HG03196 (cell line): ENCODE results near the gene HTRA3.
"Not testable (repeated sequence)": the region's sequence is repeated elsewhere in the genome, so short reads cannot be mapped to it uniquely, and the experiment has no call there.

Experiments
- ATAC-seq: cut with Tn5 transposase; IDR thresholded peaks from one replicate; pipeline ENCODE4 v1.9.1; 2021; ENCODE audit not compliant: unreplicated experiment

Gene HTRA3

DNA sequence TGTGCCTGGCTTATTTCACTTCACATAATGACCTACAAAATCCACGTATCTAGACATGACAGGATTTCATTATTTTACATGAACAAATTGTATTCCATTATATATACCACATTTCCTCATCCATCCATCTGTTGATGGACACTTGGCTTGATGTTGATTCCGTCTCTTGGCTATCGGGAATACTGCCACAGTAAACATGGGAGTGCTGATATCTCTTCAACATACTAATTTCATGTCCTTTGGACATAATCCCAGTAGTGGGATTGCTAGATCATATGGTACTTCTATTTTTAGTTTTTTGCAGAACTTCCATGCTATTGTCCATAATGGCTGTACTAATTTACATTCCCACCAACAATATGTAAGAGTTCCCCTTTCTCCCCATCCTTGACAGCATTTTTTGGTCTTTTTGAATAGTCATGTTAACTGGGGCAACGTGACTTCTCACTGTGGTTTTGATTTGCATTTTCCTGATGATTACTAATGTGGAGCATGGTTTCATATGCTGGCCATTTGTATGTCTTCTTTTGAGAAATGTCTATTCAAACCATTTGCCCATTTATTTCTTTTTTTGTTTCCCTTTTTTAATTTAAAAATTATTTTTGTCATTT lies 68.9 kb downstream of the HTRA3 start:
- ATAC-seq = no peak

DNA sequence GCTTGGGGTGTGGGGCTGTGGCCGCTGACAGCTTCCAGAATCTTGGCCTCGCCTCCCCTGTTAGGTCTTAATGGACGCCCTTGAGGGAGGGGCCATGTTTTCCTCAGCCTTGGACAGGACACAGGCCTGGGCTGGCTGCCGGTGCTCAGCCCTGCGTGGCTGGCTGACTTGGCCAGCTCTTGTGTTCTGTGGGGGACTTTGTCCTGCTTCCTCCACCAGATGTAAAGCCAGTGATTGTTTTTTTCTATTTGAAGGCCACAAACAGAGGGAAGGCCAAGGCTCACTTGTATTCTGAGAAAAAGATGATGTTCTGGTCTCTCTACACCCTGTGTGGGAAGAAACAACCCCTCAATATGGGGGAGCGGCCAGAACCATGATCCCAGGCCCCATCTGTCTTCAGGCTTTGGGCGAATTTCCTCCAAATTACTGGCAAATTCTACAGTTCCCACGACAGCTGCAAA lies 71.3 kb downstream of the HTRA3 start:
- ATAC-seq = no peak

DNA sequence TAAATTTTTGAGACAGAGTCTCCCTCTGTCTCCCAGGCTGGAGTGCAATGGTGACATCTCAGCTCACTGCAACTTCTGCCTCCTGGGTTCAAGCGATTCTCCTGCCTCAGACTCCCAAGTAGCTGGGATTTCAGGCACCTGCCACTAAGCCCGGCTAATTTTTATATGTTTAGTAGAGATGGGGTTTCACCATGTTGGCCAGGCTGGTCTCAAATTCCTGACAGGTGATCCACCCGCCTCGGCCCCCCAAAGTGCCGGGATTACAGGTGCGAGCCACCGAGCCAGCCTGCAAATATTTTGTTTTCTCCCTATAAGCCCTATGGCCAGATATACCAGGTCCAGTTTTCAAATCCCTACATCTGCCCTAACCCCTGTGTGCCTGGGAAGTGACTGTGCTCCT lies 71.7 kb downstream of the HTRA3 start:
- ATAC-seq = not testable (repeated sequence)

DNA sequence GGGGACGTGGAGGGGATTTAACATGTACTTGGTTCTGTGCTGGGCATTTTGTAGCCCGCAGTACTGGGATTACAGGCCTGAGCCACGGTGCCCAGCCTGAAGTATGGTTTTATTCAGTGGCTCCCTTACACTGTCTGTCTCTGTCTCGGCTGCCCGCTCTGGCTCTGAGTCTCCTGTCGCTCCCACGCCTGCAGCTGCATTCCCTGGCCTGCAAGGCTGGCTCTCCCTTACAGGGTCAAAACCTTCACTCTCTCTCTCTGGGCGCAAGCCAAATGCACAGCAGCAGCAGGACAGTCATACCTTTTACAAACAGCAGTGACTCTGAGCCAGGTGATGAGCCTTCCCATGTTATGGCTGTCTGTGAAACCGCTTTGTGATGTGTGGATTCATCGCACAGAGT lies 72.1 kb downstream of the HTRA3 start:
- no peak for ATAC-seq

DNA sequence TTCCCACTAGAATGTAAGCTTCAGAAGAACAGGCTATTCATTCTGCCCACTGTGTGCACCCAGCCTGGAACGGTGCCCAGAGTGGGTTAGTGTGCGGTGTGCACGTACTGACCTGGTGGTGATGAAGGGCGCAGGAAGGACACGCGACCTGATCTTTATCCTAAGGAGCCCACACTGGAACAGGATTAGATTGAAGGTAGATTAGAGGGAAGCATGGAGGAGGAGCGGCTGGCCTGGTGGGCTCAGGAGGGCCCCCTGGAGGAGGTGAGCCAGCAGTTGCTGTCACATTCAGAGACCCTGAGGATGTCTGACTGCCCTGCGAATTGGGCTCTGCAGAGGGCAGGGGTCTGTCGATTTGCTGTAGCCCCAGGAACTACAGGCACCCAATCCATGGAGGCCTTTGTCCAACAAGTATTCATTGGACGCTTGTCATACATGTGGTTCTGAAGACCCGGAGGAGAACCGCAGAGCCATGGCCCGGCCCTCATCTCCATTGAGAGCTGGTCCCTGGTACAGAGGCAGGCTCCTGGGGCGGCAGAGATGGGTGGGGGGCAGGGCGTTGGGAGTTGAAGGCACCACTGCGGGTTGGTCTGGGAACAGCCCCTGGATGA lies 73.2 kb downstream of the HTRA3 start:
- ATAC-seq = no peak

DNA sequence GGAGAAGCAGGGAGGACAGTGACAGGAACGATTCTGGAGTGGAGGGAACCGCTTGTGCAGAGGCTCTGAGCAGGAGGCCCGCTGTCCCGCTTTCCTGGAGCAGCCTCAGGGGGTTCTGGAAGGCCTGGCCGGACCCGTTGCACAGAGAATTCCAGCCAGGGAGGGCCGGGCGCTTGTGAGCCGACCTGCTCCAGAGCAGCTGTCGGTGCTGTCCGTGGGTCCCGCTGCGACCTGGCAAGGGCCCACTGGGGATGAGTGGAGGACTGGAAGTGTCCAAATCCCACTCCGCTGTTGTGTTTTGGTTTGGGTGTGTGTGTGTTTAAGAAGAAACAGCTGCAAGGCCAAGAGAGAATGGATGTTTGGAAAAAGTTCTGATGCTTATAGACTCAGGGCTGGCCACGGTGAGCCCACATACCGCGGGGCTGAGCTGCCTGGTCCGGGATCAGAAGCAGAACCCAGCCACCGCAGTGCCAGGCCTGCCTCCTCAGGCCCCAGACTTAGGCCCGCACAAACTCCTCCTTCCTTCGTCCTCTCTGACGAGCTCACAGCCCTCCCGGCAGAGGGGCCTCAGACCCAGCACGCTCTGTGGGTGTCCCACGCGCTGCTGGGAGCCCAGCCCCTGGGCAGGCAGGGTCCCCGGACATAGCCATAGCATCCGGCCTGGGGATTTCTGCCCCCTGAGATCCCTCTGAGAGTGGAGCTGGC lies 73.9 kb downstream of the HTRA3 start:
- no peak for ATAC-seq

DNA sequence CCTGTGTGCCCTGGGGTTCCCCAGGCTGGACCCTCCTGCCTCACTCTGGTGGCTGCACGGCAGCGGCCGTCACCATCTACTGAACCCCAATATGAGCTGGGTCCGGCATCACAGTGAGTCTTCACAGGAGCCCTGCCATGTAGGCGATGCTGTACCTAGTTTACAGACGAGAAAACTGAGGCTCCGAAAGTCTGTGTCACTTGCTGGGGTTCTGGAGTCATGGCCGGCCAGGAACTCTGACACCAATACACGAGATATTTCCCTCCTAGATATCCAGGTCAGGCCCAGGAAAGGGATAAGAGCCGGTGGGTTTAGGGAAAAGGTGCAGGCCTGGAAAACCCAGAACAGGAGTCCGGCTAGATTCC lies 74.4 kb downstream of the HTRA3 start:
- ATAC-seq = no peak

DNA sequence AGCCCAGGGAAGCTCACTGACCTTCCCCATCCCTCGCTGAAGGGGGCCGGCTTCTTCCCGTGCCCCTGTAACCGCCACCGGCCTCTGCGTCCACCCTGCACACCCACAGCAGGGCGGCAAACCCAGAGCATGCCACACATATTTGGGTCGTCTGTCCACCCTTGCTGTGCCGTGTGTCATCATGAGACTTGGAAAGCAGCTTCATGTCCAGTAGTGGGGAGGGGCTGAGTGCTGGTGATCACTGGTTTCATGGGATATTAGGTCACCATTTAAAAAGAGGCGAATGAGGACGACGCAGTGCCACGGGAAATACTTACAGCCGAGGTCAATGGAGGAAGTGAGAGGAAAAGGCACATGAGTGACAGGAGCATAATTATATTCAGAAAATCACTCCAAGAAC lies 74.8 kb downstream of the HTRA3 start:
- ATAC-seq = no peak

DNA sequence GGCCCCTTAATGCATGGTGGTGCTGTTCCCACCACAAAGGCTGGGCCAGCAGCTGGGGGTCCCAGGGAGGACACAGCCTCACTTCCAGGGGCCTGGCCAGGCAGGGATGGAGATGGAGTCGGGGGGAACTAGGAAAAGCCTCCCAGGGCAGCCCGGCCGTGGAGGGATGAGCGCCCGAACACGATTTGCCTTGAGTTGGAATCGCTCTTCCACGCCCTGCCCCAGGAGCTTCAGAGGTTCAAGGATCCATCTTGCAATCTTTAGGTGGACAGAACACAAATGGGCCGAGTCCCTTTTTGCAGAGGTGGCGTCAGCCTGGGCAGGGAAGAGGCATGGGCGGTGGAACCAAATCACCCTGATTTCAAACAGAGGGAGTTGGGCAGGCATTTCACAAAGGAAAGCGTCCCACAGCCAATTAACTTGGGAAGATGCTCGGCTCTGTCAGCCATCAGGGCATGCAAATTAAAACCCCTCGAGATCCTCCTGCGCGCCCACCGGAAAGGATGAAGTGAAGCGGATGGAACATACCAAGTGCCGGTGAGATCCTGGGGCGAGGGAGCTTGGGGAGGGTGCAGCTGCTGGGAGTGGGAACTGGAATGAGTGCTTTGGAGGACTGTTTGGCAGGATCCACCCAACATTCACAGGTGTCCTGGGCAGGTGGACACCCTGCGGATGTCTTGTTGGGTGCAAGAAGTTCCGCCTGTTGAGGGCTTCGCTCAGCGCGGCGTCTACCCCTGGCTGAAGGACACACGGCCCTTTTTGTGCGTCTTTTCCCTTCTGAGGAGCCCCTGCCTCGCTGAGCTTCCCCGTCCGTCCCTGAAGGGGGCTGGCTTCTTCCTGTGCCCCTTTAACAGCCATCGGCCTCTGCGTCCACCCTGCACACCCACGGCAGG lies 75.7 kb downstream of the HTRA3 start:
- ATAC-seq = no peak

DNA sequence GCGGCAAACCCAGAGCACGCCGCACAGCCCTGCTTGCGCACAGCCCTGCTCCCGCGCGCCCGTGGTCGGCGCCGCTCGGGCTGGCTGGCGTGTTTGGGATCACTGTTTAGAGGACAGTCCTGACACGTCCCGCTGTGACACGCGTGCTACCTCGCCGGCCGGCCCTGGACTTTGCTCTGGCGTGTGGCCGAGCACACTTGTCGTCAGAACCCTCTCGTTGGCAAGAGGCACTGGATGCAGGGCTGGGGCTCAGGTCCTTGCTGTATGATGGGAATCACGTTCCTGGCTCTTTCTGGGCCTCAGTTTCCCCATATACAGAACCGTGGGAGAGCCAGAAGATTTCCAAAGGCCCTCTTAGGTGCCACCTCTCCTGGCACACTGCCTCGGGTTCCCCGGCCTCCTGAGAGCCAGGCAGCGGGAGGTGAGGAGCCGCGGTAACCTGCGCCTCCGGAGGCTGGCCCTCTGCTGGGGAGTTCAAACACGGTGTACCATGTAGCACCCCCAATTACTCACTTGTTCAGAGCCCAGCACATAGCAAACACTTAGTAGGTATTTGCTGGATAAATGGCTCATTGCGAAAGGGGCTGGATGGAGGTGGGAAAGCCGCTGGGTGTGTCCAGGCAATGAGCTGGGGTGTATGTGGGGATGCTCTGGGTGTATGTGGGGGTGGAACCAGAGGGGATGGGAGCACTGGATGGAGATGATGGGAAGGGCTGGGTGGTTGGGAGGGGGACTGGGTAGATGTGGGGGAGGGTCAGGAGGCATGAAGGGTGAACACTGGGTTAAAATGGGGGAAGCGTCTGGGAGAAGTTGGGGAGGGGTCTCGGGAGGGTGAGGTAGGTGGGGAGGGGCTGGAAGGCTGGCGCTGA lies 76.6 kb downstream of the HTRA3 start:
- no peak for ATAC-seq

DNA sequence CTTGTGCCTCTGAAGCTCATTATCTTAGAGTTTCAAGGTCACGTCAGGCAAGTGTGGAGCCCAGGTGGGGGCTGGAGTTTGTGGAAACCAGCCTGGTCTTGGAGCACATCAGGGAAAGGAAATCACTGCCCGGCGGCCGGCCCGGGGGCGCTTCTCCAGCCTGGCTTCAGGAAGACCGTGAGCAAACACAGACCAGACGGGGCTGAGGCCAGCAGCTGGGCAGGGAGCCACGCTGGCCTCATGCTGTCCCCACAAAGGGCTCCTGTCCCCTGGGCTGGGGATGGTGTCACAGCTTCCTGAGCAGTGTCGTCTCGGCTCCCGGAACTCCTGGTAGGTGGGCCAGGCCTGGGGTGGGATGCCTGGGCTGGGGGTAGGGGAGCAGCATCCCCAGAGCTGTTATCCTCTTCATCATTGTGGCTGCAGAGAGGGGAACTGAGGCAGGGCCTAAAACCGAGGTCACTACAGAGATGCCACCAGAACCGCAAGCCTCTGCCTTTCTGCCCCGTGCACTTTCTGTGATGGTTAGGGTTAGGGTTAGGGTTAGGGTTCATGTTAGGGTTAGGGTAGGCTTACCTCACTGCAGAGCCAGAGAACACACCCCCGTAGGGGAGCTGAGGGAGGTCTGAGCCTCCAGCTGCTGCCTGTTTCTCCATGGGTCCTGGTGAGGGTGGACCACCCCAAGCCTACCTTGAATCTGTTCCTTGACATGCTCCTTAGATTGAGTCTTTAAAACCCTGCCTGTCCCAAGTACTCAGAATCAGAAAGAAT lies 77.5 kb downstream of the HTRA3 start:
- ATAC-seq = no peak

DNA sequence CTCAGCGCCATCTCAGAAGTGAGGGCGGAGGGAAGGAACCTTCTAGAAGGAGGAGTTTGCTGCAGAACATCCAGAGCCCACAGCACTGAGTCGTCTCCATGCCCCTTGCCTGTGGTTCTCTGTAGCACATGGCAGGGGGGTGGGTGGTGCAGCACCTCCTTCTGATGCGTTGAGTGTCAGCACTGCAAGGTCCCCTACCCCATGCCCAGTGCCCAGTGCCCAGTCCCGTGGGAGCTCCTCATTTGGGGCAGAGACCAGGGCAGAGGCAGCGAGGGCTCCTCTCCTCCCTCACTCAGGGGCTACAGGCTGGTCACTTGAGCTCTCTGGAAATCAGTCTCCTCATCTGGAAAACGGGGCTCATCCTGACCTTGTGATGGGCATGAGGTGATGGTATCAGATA lies 78.1 kb downstream of the HTRA3 start:
- ATAC-seq = no peak

DNA sequence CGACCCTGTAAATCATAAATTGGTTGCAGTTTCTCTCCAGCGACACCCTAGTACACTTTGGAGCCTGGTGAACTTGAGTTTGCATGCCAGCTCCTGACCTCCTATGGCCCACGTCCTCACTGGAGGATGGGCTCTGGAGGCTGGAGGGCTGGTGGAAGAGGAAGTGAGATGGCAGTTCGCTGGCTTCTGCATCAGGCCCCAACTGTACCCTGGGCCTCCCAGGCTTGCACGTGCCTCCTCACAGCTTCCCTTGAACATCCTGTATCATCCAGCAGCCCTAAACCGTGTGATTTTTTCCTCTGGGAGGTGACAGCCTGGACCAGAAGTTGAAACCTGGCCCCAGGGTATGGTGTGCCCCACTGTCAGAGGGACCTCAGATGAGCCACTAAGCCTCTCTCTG lies 78.5 kb downstream of the HTRA3 start:
- ATAC-seq = no peak

DNA sequence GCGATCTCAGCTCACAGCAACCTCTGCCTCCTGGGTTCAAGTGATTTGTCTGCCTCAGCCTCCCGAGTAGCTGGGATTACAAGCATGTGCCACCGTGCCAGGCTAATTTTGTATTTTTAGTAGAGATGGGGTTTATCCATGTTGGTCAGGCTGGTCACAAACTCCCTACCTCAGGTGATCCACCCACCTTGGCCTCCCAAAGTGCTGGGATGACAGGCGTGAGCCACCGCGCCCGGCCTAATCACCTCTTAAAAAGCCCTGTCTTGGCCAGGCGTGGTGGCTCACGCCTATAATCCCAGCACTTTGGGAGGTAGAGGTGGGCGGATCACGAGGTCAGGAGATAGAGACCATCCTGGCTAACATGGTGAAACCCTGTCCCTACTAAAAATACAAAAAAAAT lies 79.7 kb downstream of the HTRA3 start:
- ATAC-seq = not testable (repeated sequence)

DNA sequence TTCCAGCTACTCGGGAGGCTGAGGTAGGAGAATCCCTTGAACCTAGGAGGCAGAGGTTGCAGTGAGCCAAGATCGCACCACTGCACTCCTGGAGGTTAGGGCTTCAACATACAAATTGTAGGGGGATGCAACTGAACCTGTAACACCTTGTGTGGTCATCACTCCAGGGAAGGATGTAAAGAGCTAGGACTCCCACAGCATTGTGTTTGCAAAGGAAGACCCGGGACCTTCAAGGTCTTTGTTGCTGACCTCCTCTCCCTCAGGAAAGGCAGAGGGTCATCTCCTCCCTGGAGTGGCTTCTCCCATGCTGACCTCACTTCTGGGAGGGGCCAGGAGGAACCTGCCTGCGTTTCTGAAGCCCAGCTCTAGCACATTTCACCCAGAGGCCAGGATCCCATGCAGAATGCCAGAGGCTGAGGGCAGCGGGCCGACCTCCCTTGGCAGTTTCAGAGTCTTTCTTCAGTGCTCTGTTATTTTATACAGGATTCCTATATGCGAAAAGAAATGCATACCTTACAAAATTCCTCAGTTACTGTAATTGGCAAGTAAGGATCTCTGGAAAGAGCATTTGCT lies 80.2 kb downstream of the HTRA3 start:
- no peak for ATAC-seq

DNA sequence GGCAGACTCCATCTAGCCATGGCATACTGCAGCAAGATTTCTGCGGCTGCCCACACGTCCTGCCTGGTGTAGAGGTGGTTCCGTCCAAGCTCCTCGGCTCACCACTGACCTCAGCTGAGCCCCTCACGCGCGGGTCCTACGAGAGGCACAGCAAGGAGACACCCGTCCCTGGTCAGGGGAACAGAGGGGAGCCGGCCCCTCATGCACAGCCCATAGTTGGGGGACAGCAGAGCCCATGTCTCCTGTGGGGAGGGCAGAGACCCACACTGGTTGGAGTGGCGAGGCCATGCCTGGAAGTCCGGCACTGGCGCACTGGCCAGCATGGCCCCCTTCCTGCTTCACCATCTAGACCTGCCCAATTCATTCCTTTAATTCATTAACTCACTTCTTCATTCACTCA lies 80.8 kb downstream of the HTRA3 start:
- ATAC-seq = no peak

DNA sequence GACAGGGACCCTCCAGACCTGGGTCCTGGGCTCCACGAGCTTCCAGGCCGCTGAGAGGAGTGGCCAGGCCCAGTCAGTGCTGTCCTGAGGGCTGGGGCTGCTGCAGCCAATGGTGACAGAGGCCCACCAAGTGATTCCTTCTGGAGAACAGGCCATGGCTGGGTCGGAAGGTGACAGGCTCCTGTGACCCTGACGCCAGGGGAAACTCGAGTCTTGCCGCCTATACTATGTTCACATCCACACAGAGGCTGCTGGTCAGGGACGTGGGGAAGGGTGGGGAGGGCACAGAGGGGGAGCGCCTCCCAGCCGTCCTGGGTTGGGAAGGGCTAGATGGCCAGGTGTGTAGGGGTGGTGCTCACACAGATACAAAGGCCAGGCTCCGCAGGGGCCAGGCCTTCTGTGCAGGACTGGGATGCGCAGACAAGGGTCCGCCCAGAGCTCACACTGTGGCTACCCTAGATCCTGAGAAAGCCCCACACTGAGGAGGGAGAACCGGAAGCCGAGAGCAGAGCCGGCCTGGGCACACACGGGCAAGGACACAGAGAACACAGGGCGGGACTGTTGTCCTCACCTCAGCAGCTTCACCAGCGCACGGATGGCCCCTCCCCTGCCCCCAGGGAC lies 81.4 kb downstream of the HTRA3 start:
- ATAC-seq = no peak

DNA sequence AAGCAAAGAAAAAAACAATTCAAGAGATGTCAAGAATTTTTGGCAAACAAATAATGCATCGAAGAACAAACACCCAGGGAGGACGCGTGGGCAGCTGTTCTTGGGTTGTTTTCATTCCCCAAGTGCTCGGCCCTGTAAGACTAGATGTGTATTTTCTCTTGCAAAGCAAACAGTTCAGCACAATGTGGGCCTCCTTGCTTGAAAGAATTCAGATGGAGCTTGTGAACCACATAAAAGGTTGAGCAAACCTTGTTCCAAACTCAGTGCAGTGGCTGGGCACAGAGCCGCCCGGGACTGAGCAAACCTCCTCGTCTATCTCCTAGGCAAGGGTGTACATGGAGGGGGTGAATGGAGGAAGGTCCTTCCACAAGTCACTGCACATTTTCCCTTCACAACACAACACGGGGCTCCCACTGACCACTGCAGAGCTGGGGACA lies 82.4 kb downstream of the HTRA3 start:
- ATAC-seq = no peak
